ENCODE data around the gene NFAT5.
"Not testable (repeated sequence)": the region's sequence is repeated elsewhere in the genome, so short reads cannot be mapped to it uniquely, and the experiment has no call there.

The NFAT5 gene

GRCh38 chr16:69595127-69596036 lies 29.6 kb downstream of the NFAT5 start:
- no peak for DNase-seq

GRCh38 chr16:69596801-69597200 lies 31.0 kb downstream of the NFAT5 start:
- no peak for DNase-seq

GRCh38 chr16:69598045-69598444 lies 32.3 kb downstream of the NFAT5 start:
- DNase-seq, result no peak

GRCh38 chr16:69599731-69600130 lies 34.0 kb downstream of the NFAT5 start:
- DNase-seq, result no peak

GRCh38 chr16:69600202-69600601 lies 34.4 kb downstream of the NFAT5 start:
- DNase-seq, result no peak

- DNase-seq, result no peak
Observed at GRCh38 chr16:69601250-69601649, 35.5 kb downstream of the NFAT5 start.

- DNase-seq, result no peak
Observed at GRCh38 chr16:69606985-69607384, 41.2 kb downstream of the NFAT5 start.

GRCh38 chr16:69607674-69608073 lies 41.9 kb downstream of the NFAT5 start:
- DNase-seq, result no peak

GRCh38 chr16:69610356-69610755 lies 44.6 kb downstream of the NFAT5 start:
- no peak for DNase-seq

- DNase-seq, result no peak
Observed at GRCh38 chr16:69611103-69611640, 45.4 kb downstream of the NFAT5 start.

- DNase-seq, result no peak
Observed at GRCh38 chr16:69613378-69614154, 47.8 kb downstream of the NFAT5 start.

GRCh38 chr16:69615528-69615927 lies 49.8 kb downstream of the NFAT5 start:
- DNase-seq, result no peak

GRCh38 chr16:69616082-69616481 lies 50.3 kb downstream of the NFAT5 start:
- DNase-seq, result no peak

- DNase-seq, result no peak
Observed at GRCh38 chr16:69618307-69618706, 52.5 kb downstream of the NFAT5 start.

- DNase-seq, result no peak
Observed at GRCh38 chr16:69618721-69619120, 53.0 kb downstream of the NFAT5 start.

GRCh38 chr16:69619514-69619913 lies 53.7 kb downstream of the NFAT5 start:
- DNase-seq, result no peak

GRCh38 chr16:69620573-69620972 lies 54.8 kb downstream of the NFAT5 start:
- DNase-seq, result no peak

- DNase-seq, result no peak
Observed at GRCh38 chr16:69621225-69621624, 55.5 kb downstream of the NFAT5 start.

- DNase-seq, result no peak
Observed at GRCh38 chr16:69626256-69626655, 60.5 kb downstream of the NFAT5 start.

- DNase-seq, result no peak
Observed at GRCh38 chr16:69632828-69633227, 67.1 kb downstream of the NFAT5 start.

GRCh38 chr16:69633375-69633774 lies 67.6 kb downstream of the NFAT5 start:
- DNase-seq, result no peak

GRCh38 chr16:69636563-69637146 lies 70.9 kb downstream of the NFAT5 start:
- not testable (repeated sequence) for DNase-seq

GRCh38 chr16:69637206-69637865 lies 71.6 kb downstream of the NFAT5 start:
- not testable (repeated sequence) for DNase-seq

Data from activated T-cell treated with anti-CD3 and anti-CD28 coated beads for 4 hours (primary cell).